UCSD-AML1 (cell line): ENCODE data around the gene KDM3A.
A peak's percentile ranks its signal among the peaks of the same experiment; 100 is the strongest.

Source experiments
- DNase-seq: peaks from one replicate; lab custom pipeline; 2025; ENCODE audit not compliant: unreplicated experiment; lab: John Stamatoyannopoulos, UW

The KDM3A gene

DNA sequence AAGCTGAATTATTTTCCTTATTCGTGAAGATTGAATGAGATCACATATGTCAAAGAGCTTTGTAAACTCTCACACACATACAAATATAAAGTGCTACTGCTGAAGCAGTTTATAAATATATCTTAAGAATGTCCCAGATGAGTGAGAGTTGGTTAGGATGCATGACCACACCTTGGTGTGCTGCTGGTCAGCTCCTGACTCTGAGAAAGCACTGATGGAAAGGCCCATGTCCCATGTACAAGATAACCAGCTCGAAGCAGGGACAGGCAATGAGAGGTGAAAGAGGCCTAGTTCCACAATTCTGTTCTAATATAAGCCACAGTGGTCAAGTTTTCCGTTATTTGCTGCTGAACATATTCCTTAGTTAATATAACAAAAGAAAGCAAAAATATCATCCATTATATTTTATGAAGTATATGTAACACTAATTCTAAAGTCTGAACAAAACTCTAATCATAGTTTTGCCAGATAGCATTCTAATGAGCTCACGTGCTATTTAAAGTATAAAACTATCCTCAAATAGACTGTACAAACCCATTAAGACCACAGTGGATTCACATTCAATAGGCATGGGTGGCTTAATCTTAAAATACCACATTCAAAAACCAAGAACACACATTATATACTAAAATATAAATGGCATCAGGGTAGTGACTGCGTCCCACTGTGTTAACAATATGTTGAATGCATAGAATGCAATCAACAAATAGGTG is 72.9 kb downstream of the KDM3A start:
- no peak for DNase-seq

DNA sequence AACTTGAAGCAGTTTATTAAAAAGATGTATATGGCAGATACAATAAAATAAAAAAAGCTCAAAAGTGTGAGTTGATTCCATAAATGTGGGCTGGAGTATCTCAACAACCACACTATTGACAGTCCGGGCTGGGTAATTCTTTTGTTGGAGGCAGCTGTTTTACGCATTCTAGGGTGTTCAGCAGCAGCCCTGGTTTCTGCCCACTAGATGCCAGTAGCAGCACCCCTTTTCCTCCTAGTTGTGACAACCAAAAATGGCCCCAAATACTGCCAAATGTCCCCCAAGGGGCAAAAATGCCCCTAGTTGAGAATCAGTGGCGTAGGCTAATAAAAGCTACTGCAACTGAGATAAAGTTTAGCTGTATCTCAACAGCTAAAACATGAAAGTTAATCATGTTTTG is 77.3 kb downstream of the KDM3A start:
- DNase-seq, result peak; percentile 14

DNA sequence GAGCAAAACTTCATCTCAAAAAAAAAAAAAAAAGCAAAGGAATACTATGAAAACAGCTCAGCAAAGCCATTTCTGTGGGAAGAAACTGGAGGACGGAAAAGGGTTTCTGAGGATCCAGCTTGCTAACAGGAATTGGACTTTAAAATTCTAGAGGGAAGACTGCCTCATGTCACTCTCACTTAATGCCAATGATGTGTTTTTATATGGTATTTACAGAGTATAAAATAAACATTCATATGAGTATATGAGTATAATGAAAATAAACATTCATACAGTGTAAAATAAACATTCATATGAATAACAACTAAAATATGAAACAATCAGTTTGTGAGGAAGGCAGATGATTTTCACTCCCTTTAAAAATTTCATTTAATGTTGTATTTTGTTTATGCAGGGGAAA is 78.2 kb downstream of the KDM3A start:
- no peak for DNase-seq

DNA sequence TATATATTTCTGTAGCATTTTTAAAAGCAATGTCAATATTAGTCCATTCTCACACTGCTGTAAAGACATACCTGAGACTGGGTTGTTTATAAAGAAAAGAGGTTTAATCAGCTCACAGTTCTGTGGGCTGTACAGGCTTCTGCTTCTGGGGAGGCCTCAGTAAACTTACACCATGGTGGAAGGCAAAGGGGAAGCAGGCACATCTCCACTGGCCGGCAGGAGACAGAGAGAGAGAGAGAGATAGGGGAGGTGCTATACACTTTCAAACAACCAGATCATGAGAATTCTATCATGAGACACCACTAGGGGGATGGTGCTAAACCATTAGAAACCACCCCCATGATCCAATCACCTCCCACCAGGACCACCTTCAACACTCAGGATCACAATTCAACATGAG is 79.0 kb downstream of the KDM3A start:
- no peak for DNase-seq

DNA sequence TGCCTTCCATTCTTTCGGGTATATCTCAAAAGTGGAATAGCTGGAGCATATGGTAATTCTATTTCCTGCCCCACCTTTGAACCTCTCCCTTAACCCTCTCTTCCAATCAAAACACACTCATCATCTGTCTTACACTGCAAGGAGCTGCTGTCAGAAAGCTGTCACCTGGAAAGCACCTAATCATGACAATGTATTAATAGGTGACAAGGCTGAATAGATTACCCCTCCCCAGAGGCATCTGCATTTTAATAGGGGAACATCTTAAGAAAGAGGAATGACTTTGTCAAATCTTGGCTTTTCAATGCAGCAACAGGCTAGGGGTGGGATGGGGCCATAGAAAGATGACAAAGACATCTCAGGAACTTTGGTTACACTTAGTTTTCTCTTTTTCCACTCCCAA is 80.8 kb downstream of the KDM3A start:
- DNase-seq, result no peak

DNA sequence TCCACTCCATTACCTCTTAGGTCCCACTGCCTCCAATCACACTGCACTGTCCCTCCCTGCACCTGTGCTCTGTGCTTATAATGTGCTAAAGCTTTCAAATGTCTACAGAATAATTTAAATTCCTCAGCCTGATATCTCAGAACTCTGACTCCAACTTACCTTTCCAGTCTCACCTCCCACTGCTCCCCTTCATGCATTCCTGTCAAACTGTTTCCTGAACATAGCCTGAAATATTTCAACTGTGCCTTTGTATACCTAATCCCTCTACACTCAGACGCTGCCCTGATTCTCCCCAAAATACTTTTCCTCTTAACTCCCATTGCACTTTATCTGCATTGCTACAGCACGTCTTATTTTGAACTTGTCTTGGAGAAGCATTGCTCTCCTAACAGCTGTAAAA is 81.5 kb downstream of the KDM3A start:
- DNase-seq, result no peak

DNA sequence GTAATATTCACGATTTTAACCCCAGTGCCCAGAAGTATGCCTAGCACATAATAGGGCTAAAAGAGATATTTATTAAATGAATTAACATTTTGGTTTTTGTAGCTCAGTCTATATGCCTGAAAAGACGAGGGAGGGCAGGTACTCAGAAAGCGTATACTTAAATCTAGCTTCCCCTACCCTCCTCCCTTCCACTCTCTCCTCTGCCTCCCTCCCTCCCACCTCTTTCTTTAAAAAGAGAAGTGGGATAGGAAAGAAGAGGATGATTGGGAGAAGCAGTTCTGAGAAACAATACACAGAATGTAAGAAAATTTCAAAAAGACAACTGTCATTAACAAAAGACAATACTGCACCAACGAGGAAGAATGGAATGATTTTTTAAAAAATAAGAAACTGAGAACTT is 82.3 kb downstream of the KDM3A start:
- DNase-seq, result no peak

DNA sequence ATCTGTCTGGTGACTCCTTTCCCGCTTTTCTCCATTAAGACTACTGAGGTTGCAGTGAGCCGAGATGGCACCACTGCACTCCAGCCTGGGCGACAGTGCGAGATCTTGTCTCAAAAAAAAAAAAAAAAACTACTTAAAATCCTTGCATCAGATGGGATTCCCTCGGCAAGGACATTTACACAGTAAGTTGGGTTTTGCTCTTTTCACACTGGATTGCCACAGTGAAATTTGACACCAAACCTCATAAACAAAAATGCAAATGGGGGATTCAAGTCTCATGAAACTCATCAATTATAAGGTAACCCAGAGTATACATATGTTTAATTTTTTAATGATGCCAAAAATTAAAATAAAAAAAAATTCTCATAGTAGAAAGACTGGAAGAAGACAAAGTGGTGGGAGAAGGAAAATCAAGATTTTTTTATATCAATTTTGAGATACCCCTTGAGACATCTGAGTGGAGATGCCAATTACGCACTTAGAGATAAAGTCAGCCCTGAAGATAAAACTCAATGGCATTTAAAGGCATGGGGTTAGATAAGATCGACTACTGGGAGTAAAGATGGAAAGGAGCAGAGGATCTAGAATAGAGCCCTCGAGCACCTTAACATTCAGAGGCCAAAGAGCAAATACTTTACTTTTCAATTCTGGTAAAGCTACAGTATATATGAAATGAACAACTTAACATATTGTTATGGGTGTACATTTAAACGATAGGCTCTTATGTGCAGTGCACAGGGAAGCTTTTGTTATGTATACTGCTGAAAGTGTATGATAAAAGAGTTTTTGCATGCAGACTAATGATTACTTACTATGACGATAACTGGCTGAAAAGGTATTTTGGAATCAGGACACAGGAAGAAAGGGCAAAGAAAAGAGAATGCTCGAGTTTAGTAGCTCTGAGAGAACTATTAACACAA is 84.5 kb downstream of the KDM3A start:
- no peak for DNase-seq

DNA sequence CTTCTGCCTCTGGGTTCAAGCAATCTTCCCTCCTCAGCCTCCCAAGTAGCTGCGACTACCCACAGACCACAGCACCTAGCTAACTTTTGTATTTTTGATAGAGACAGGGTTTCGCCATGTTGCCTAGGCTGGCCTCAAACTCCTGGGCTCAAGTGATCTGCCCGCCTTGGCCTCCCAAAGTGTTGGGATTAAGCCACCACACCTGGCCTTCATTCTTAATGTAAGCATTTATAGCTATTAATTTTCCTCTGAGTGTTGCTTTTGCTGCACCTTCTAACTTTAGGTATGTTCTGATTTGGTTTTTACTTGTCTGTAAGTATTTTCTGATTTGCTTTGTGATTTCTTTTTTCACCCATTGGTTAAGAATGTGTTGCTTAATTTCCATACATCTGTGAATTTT is 92.4 kb downstream of the KDM3A start:
- no peak for DNase-seq

DNA sequence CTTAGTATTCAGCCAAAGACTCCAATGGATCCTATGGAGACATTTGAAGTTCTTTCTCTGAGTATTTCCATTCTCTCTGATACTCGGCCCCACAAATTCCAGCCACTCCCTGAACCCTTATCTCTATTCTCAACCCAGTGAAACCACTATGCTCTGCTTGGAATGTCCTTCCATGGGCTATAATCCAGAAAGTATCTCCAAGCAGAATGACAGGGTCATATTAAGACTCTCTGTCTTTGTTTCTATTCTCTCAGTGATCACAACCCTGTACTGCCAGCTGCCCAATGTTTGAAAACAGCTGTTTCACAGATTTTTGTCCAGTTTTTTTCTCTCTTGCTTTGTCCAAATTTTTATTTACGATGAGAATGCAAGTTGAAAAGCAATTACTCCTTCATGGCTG is 100.2 kb downstream of the KDM3A start:
- DNase-seq, result no peak
